GM21367 (cell line): ENCODE results near the gene CA12.

Source experiments
- ATAC-seq: cut with Tn5 transposase; IDR thresholded peaks from one replicate; pipeline ENCODE4 v1.9.1; 2021; ENCODE audit not compliant: unreplicated experiment

The CA12 gene

GRCh38 chr15:63276342-63277037 is 105.2 kb downstream of the CA12 start:
- no peak for ATAC-seq

DNA sequence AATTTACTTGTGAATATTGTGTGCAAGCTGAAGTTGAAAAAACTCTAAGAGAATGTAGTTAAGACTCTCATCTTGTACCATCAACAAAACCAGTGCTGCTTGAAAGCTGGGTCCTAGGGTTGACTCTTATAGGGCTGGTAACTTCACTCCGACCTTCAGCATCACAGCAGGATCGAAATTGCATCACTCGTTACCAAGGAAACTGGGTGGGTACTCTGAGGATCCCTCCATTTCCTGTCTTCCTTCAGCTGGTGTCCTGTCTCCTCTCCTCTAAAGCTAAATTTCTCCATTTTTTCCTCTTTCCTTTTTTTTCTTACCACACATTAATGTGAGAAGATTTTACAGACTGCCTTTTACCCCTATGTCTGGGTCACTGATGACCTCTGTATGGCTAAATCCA is 107.2 kb downstream of the CA12 start:
- ATAC-seq = no peak
